Activated CD4-positive, alpha-beta T cell treated with anti-CD3 and anti-CD28 coated beads for 24 hours (primary cell): ENCODE data around the gene PSMG2.

Source experiments
- DNase-seq, 2 donors: peaks; one replicate each; pipeline ENCODE4 v3.0.0-alpha.2; 2020; ENCODE audit warnings: low read depth in 2 of 2

The PSMG2 gene

GRCh38 chr18:12702221-12703095 is at the start of gene PSMG2, which contains the start of gene CEP76:
PSMG2 (plus strand) TSS chr18:12703042; CDS start chr18:12703108, 66 bp downstream.
CEP76 (minus strand) TSS chr18:12702723; CDS start chr18:12702548, 175 bp downstream.
- peak; percentile 70 to 74 for DNase-seq

- DNase-seq: no peak
Measured at GRCh38 chr18:12654971-12655370, 47.9 kb upstream of the PSMG2 start.

GRCh38 chr18:12656605-12656937 is 46.3 kb upstream of the PSMG2 start:
- DNase-seq: no peak

GRCh38 chr18:12656938-12657683 is 45.7 kb upstream of the PSMG2 start:
- peak in 1 of 2 donors; percentile 9 for DNase-seq

- peak; percentile 11 to 16 for DNase-seq
Measured at GRCh38 chr18:12657684-12658425, 45.0 kb upstream of the PSMG2 start, which contains the start of gene SPIRE1. SPIRE1 (minus strand) TSS chr18:12658107; CDS start chr18:12657866, 241 bp downstream.

- DNase-seq: peak; percentile 4 to 6
Measured at GRCh38 chr18:12658426-12659138, 44.3 kb upstream of the PSMG2 start.

- DNase-seq: peak; percentile 3 to 10
Measured at GRCh38 chr18:12659904-12660605, 42.8 kb upstream of the PSMG2 start.

GRCh38 chr18:12668041-12668440 is 34.8 kb upstream of the PSMG2 start:
- no peak for DNase-seq

GRCh38 chr18:12679183-12679786 is 23.6 kb upstream of the PSMG2 start:
- no peak for DNase-seq

GRCh38 chr18:12686100-12686499 is 16.7 kb upstream of the PSMG2 start:
- DNase-seq: no peak

GRCh38 chr18:12689256-12689850 is 13.5 kb upstream of the PSMG2 start:
- no peak for DNase-seq

- no peak for DNase-seq
Measured at GRCh38 chr18:12692206-12692605, 10.6 kb upstream of the PSMG2 start.

GRCh38 chr18:12694032-12694431 is 8.8 kb upstream of the PSMG2 start:
- no peak for DNase-seq

- no peak for DNase-seq
Measured at GRCh38 chr18:12699747-12700146, 3.1 kb upstream of the PSMG2 start.

- DNase-seq: no peak
Measured at GRCh38 chr18:12701161-12701560, 1.7 kb upstream of the PSMG2 start.

GRCh38 chr18:12703096-12703567 is 290 bp downstream of the PSMG2 start:
- DNase-seq: no peak

GRCh38 chr18:12703664-12704063 is 822 bp downstream of the PSMG2 start:
- no peak for DNase-seq

- DNase-seq: no peak
Measured at GRCh38 chr18:12711446-12711845, 8.6 kb downstream of the PSMG2 start.

- DNase-seq: no peak
Measured at GRCh38 chr18:12721495-12722275, 18.8 kb downstream of the PSMG2 start.
